Endodermal cell (in vitro differentiated cells): ENCODE data around the gene CIDEC. TPM values are rescaled to one million over a fixed set of nuclear protein-coding genes. Genes with fewer than 3 reads are reported as not detected.

ENCODE experiments used
- DNase-seq: peaks from one replicate; pipeline ENCODE4 v3.0.0-alpha.2; 2017
- H3K27ac ChIP-seq: 2 replicates; pipeline ENCODE4 v1.5.1; 2013; ENCODE audit warnings: mild to moderate bottlenecking, low read depth, low read length, moderate library complexity
- H3K27me3 ChIP-seq: 2 replicates; pipeline ENCODE4 v1.6.1; 2013; ENCODE audit warnings: mild to moderate bottlenecking, low read length, moderate library complexity; ENCODE audit not compliant: insufficient read depth, control insufficient read depth, poor library complexity, severe bottlenecking
- H3K36me3 ChIP-seq: 2 replicates; pipeline ENCODE4 v1.7.0; 2013; ENCODE audit warnings: mild to moderate bottlenecking, low read length, moderate library complexity; ENCODE audit not compliant: control insufficient read depth, insufficient read depth
- H3K4me1 ChIP-seq: one replicate; pipeline ENCODE4 v1.7.0; 2013; ENCODE audit warnings: low read length; ENCODE audit not compliant: control insufficient read depth, insufficient read depth
- H3K4me3 ChIP-seq: 2 replicates; pipeline ENCODE4 v1.5.1; 2013; ENCODE audit warnings: mild to moderate bottlenecking, low read length, moderate library complexity
- H3K9ac ChIP-seq: 2 replicates; pipeline ENCODE4 v1.6.1; 2013; ENCODE audit warnings: mild to moderate bottlenecking, low read length, moderate library complexity; ENCODE audit not compliant: poor library complexity, severe bottlenecking; ENCODE audit errors: extremely low read depth
- H3K9me3 ChIP-seq: 2 replicates; pipeline ENCODE4 v1.6.1; 2013; ENCODE audit warnings: mild to moderate bottlenecking, low read length, moderate library complexity; ENCODE audit not compliant: control insufficient read depth
- H3K27ac Mint-ChIP-seq: 2 replicates; pipeline ENCODE4 v1.8.0; 2020; ENCODE audit warnings: mixed read lengths
- H3K27me3 Mint-ChIP-seq: 2 replicates; pipeline ENCODE4 v1.8.0; 2021; ENCODE audit warnings: mild to moderate bottlenecking, mixed read lengths; ENCODE audit not compliant: insufficient read depth
- H3K36me3 Mint-ChIP-seq: 2 replicates; pipeline ENCODE4 v1.8.0; 2020; ENCODE audit warnings: low read depth, mixed read lengths
- H3K4me1 Mint-ChIP-seq: 2 replicates; pipeline ENCODE4 v1.8.0; 2020; ENCODE audit warnings: mixed read lengths
- H3K4me3 Mint-ChIP-seq: 2 replicates; pipeline ENCODE4 v1.8.0; 2020; ENCODE audit warnings: mild to moderate bottlenecking, moderate library complexity, mixed read lengths
- H3K9me3 Mint-ChIP-seq: 2 replicates; pipeline ENCODE4 v1.8.0; 2020; ENCODE audit warnings: mild to moderate bottlenecking, mixed read lengths
- WGBS, 2 experiments: methylation state at CpG; one replicate each; pipeline versions ENCODE4 v1.1.5 to v1.1.7; 2013; ENCODE audit warnings: missing lambda C conversion rate in 2 of 2, mixed read lengths in 1 of 2; ENCODE audit not compliant: insufficient coverage in 1 of 2, insufficient read length in 1 of 2; 5-methylcytosine and 5-hydroxymethylcytosine counted together
- total RNA-seq, 2 donors: library from RNA; stranded (reverse); fragmentation: NEBNext Ultra II Directional in 1 of 2; extraction: Animal tissue kit (Norgen Biotek cat#: 25700) in 1 of 2; gene quantifications; 2 replicates in 1 of 2; 3 replicates in 1 of 2; pipeline ENCODE4 v1.2.1, GENCODE V29; 2021
- TF ChIP-seq, protein P1 (sequence below): fragments of 200-600 bp; sonication (generic); conservative IDR thresholded peaks from 2 replicates; pipeline ENCODE4 v1.5.0; 2021; ENCODE audit warnings: antibody characterized with exemption, mild to moderate bottlenecking

The CIDEC gene
- total RNA-seq, 2 donors from 2014 or later: not detected

DNA sequence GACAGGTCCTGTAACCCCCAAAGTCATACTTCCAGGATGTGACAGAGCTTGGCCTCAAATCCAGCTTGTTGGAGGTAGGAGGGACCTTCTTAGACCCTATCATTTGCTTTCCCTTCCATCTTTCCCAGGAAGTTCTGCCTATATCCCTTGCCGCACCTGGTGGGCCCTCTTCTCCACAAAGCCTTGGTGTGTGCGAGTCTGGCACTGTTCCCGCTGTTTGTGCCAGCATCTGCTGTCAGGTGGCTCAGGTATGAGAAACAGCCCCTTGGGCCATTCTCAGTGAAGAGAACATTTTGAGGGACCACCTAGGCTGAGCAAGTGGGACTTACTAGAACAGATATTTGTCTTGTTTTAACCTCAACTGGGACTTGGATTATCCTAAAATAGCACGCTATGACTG, 23.9 kb upstream of the CIDEC start:
- Mint-ChIP-seq H3K36me3 (no peaks in the 10 kb centered on the region), H3K27ac (no peak overlapping the region), H3K9me3 (no peaks in the 10 kb centered on the region), H3K4me3 (no peak overlapping the region), H3K27me3 (peaks cover 1% of the 10 kb centered on the region), H3K4me1 (peaks cover 14% of the 10 kb centered on the region)
- Histone ChIP-seq H3K36me3 (no peaks in the 10 kb centered on the region), H3K9ac (no peak overlapping the region), H3K27me3 (no peaks in the 10 kb centered on the region), H3K9me3 (no peaks in the 10 kb centered on the region), H3K4me1 (no peaks in the 10 kb centered on the region), H3K4me3 (no peak overlapping the region), H3K27ac (no peak overlapping the region)
- TF ChIP-seq, protein P1, sequence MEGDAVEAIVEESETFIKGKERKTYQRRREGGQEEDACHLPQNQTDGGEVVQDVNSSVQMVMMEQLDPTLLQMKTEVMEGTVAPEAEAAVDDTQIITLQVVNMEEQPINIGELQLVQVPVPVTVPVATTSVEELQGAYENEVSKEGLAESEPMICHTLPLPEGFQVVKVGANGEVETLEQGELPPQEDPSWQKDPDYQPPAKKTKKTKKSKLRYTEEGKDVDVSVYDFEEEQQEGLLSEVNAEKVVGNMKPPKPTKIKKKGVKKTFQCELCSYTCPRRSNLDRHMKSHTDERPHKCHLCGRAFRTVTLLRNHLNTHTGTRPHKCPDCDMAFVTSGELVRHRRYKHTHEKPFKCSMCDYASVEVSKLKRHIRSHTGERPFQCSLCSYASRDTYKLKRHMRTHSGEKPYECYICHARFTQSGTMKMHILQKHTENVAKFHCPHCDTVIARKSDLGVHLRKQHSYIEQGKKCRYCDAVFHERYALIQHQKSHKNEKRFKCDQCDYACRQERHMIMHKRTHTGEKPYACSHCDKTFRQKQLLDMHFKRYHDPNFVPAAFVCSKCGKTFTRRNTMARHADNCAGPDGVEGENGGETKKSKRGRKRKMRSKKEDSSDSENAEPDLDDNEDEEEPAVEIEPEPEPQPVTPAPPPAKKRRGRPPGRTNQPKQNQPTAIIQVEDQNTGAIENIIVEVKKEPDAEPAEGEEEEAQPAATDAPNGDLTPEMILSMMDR: no peak
- 93 to 95% methylated on average over 3 to 4 of the region's 4 CpGs for WGBS, 2 experiments
- DNase-seq: no peak

DNA sequence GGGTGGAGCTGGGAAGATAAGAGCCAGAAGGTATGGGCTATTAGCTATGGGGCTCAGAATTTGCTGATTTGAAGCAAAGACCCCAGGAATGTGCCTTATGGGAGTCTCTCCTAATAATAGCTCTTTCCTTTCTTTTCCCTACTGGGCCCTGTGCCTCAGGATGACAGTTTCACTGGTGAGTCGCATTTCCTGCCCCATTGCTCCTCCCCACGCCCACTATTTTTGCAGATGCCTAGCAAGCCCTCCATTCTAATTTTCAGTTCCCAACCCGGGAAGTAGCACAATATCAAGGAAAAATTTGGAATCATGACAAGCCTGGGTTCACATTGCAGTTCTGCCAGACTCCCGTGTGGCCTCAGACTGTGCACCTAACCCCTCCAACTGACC, 23.2 kb upstream of the CIDEC start:
- no peak for DNase-seq
- no peaks in the 10 kb centered on the region for H3K27me3 ChIP-seq
- peaks cover 1% of the 10 kb centered on the region for H3K27me3 Mint-ChIP-seq
- no peaks in the 10 kb centered on the region for H3K9me3 ChIP-seq
- H3K36me3 ChIP-seq: no peaks in the 10 kb centered on the region
- H3K9me3 Mint-ChIP-seq: no peaks in the 10 kb centered on the region
- no peaks in the 10 kb centered on the region for H3K4me1 ChIP-seq
- no peak overlapping the region for H3K4me3 ChIP-seq
- H3K27ac Mint-ChIP-seq: no peak overlapping the region
- H3K27ac ChIP-seq: no peak overlapping the region
- no peaks in the 10 kb centered on the region for H3K36me3 Mint-ChIP-seq
- peak overlapping the region; percentile 32 for H3K4me3 Mint-ChIP-seq
- WGBS, 2 experiments: 73 to 80% methylated on average over 3 to 4 of the region's 4 CpGs
- TF ChIP-seq, protein P1: no peak
- peaks cover 14% of the 10 kb centered on the region for H3K4me1 Mint-ChIP-seq
- H3K9ac ChIP-seq: no peak overlapping the region

DNA sequence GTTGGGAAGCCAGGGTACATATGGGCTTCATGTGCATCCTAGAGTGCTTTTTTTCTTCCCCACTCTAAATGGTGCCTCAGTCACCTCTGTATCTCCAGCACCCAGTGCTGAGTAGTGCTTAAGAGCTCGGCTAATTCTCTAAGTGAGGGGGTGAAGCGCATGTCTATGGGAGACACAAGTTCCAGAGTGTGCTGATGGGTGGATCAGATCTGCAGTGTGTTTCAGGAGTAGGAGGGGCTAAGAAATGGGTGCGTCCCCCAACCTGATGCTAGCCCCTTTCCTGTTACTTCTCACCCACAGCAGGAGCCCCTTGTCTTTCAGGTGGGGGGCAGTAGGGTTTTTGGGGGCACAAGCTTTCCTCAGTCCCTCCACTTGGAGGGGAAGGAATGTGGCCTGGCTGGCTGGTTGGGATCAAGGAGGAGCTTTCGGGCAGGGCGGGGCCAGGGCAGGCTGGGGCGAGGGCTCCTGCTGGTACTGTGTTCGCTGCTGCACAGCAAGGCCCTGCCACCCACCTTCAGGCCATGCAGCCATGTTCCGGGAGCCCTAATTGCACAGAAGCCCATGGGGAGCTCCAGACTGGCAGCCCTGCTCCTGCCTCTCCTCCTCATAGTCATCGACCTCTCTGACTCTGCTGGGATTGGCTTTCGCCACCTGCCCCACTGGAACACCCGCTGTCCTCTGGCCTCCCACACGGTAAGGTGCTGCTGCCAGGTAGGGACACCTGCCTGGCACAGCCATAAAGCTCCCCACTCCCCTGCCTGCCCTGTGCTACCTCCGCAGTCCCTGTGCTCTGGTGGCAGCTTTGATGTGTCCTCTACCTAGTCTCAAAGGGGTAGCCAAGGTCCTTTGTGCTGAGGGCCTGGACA, 22.6 kb upstream of the CIDEC start, which contains the start of gene IL17RE:
Gene IL17RE, plus strand, starts transcription at position 477 of the 866 bp plus-strand sequence. Its CDS starts 85 bp downstream, at position 562.
- TF ChIP-seq, protein P1: no peak
- Histone ChIP-seq H3K36me3 (no peaks in the 10 kb centered on the region), H3K27me3 (no peaks in the 10 kb centered on the region), H3K4me1 (no peaks in the 10 kb centered on the region), H3K4me3 (no peak within 1 kb of the TSS), H3K27ac (no peak within 1 kb of the TSS), H3K9me3 (no peaks in the 10 kb centered on the region), H3K9ac (no peak within 1 kb of the TSS)
- Mint-ChIP-seq H3K9me3 (no peaks in the 10 kb centered on the region), H3K36me3 (no peaks in the 10 kb centered on the region), H3K4me1 (peaks cover 19% of the 10 kb centered on the region), H3K27ac (no peak within 1 kb of the TSS), H3K27me3 (peaks cover 1% of the 10 kb centered on the region), H3K4me3 (peak within 1 kb of the TSS; percentile 32)
- DNase-seq: peak; percentile 85
- 73 to 78% methylated on average over 8 to 13 of the region's 13 CpGs for WGBS, 2 experiments
